K562 (cell line): ENCODE results near the gene PPP1CA. TPM values are rescaled to one million over a fixed set of nuclear protein-coding genes. Genes with fewer than 3 reads are reported as not detected.
A peak's percentile ranks its signal among the peaks of the same experiment; 100 is the strongest.

ENCODE experiments used
- ATAC-seq: fragments of 200-7000 bp; cut with Tn5 transposase; 3 replicates; pipeline ENCODE4 v1.9.1; 2020; ENCODE audit warnings: moderate library complexity
- BruUV-seq: library from RNA; stranded (reverse); fragments of 400-500 nt; replicated peaks from 2 replicates; lab custom pipeline; 2021; lab: Mats Ljungman, UMichigan
- CTCF ChIA-PET: fragments of 300-600 bp; formaldehyde crosslinking; extraction: SDS; loops from one replicate; lab custom pipeline; 2021; ENCODE audit warnings: low intra/inter-chr PET ratio; lab: Yijun Ruan, JAX
- POLR2A ChIA-PET: fragments of 300-600, 350-650 bp; sonication (Branson Sonifier 250); formaldehyde crosslinking; extraction: SDS; loops from one replicate; lab custom pipeline; 2021; ENCODE audit warnings: antibody characterized with exemption, inconsistent platforms; lab: Yijun Ruan, JAX
- DNase-seq, 4 experiments: peaks; one replicate each; pipeline versions ENCODE4 v3.0.0 to v3.0.0-alpha.2; 2011 to 2018; ENCODE audit warnings: low spot score in 3 of 4, mixed read lengths in 3 of 4; ENCODE audit errors: extremely low read depth in 1 of 4
- FAIRE-seq: peaks from 2 replicates; lab custom pipeline; 2011; peaks lifted over from hg19 to GRCh38; lab: Jason Lieb, UNC
- H2AFZ ChIP-seq: 2 replicates; pipeline ENCODE4 v1.6.0; 2011; ENCODE audit warnings: low read depth, low read length, control low read depth, inconsistent platforms
- H3K27ac ChIP-seq: fragments of 200-600 bp; 3 replicates; pipeline ENCODE4 v1.8.0; 2011; ENCODE audit warnings: low read depth, mild to moderate bottlenecking, control low read depth, inconsistent platforms, low read length, moderate library complexity, mixed read lengths; ENCODE audit errors: extremely low read depth
- H3K27me3 ChIP-seq, 2 experiments: fragments of 300-600 bp in 1 of 2; 2 replicates in 1 of 2; 3 replicates in 1 of 2; pipeline versions ENCODE4 v1.6.0 to v1.8.0; 2011; ENCODE audit warnings: inconsistent platforms in 2 of 2, low read length in 2 of 2, mild to moderate bottlenecking in 1 of 2, mixed read lengths in 1 of 2, moderate library complexity in 1 of 2; ENCODE audit not compliant: control insufficient read depth in 2 of 2, insufficient read depth in 2 of 2
- H3K36me3 ChIP-seq: fragments of 300-600 bp; 3 replicates; pipeline ENCODE4 v1.8.0; 2011; ENCODE audit warnings: mild to moderate bottlenecking, low read length, inconsistent platforms; ENCODE audit not compliant: control insufficient read depth, insufficient read depth
- H3K4me1 ChIP-seq, 2 experiments: fragments of 200-600 bp in 1 of 2; replicated peaks in 1 of 2; 2 replicates in 1 of 2; 3 replicates in 1 of 2; pipeline versions ENCODE4 v1.5.1 to v1.8.0; 2011; ENCODE audit warnings: inconsistent platforms in 2 of 2, low read length in 2 of 2, mild to moderate bottlenecking in 1 of 2, mixed read lengths in 1 of 2, moderate library complexity in 1 of 2; ENCODE audit not compliant: control insufficient read depth in 2 of 2, insufficient read depth in 2 of 2
- H3K4me2 ChIP-seq: 2 replicates; pipeline ENCODE4 v1.6.1; 2011; ENCODE audit warnings: low read length, control low read depth, inconsistent platforms, mixed read lengths; ENCODE audit not compliant: insufficient read depth
- H3K4me3 ChIP-seq: fragments of 200-600 bp; sonication (generic), shearing (Covaris generic); 2 replicates; pipeline ENCODE4 v1.5.1; 2016; ENCODE audit warnings: control low read depth, inconsistent platforms
- H3K79me2 ChIP-seq: fragments of 200-600 bp; 3 replicates; pipeline ENCODE4 v1.8.0; 2011; ENCODE audit warnings: low read length, inconsistent platforms; ENCODE audit not compliant: control insufficient read depth, insufficient read depth
- H3K9ac ChIP-seq, 2 experiments: 2 replicates each; pipeline versions ENCODE4 v1.6.0 to v1.6.1; 2011; ENCODE audit warnings: low read depth in 2 of 2, low read length in 2 of 2, control low read depth in 1 of 2, inconsistent platforms in 1 of 2, mild to moderate bottlenecking in 1 of 2, mixed read lengths in 1 of 2; ENCODE audit not compliant: insufficient read depth in 1 of 2
- H3K9me1 ChIP-seq: one replicate; pipeline ENCODE4 v1.6.0; 2011; ENCODE audit warnings: inconsistent platforms, mild to moderate bottlenecking, low read length, moderate library complexity; ENCODE audit not compliant: control insufficient read depth, insufficient read depth
- H3K9me3 ChIP-seq: replicated peaks from 2 replicates; pipeline ENCODE4 v1.5.1; 2011; ENCODE audit warnings: low read depth, low read length, inconsistent platforms; ENCODE audit not compliant: control insufficient read depth, insufficient read depth
- H4K20me1 ChIP-seq: replicated peaks from 2 replicates; pipeline ENCODE4 v1.6.1; 2011; ENCODE audit warnings: low read length, inconsistent platforms, mixed read lengths; ENCODE audit not compliant: control insufficient read depth, insufficient read depth
- ATF2 ChIP-seq: sonication (generic); formaldehyde crosslinking; IDR thresholded peaks from 2 replicates; pipeline ENCODE4 v1.8.1; 2022; ENCODE audit warnings: missing genetic modification reagents
- E2F4 ChIP-seq: sonication (generic); formaldehyde crosslinking; IDR thresholded peaks from 2 replicates; pipeline ENCODE4 v1.8.0; 2022; ENCODE audit warnings: mild to moderate bottlenecking, low read depth, missing genetic modification reagents
- KDM5B ChIP-seq: fragments of 200-600 bp; sonication (generic); IDR thresholded peaks from 2 replicates; pipeline ENCODE4 v1.6.1; 2012; ENCODE audit warnings: low read depth, mild to moderate bottlenecking, moderate library complexity, low read length, control low read depth, inconsistent platforms; ENCODE audit not compliant: insufficient replicate concordance
- ZEB2 ChIP-seq: fragments of 450-650 bp; IDR thresholded peaks from 2 replicates; pipeline ENCODE4 v1.6.1; 2016
- WGBS: fragments of 100-300 bp; shearing (Covaris generic); methylation state at CpG from one replicate; pipeline ENCODE4 v1.1.6; 2016; ENCODE audit warnings: low coverage, mixed read lengths; ENCODE audit not compliant: insufficient coverage; ENCODE audit errors: missing lambda C conversion rate; 5-methylcytosine and 5-hydroxymethylcytosine counted together
- in situ Hi-C: fragments of 300-500 bp; cut with MboI; formaldehyde crosslinking; loops from 4 replicates; pipeline ENCODE4 v1.15.0; 2018; ENCODE audit warnings: inconsistent platforms, mixed read lengths
- intact Hi-C: fragments of 100-400 bp; cut with micrococcal nuclease; formaldehyde crosslinking; loops from 2 replicates; pipeline ENCODE4 v1.14.2; 2022
- polyA plus RNA-seq, 8 experiments: library from polyadenylated mRNA; depleted of rRNA in 4 of 8; stranded (reverse) in 5 of 8; unstranded in 3 of 8; fragments of >200 nt; fragmentation: Nextera tagmentation in 2 of 8; fragmentation: Illumina TruSeq in 1 of 8; extraction: Ambion mirVana in 2 of 8; extraction: Trizol in 1 of 8; gene quantifications; 2 replicates each; pipeline versions ENCODE4 v1.2.1 to v1.2.3, GENCODE V29; 2011 to 2014; ENCODE audit warnings: inconsistent platforms in 1 of 8, missing spikeins in 1 of 8
- total RNA-seq, 7 experiments: library from RNA; depleted of rRNA in 6 of 7; stranded (reverse); fragments of >200 nt in 6 of 7; fragmentation: Illumina TruSeq in 2 of 7; extraction: Trizol in 2 of 7; gene quantifications; 2 replicates each; pipeline versions ENCODE4 v1.2.1 to v1.2.3, GENCODE V29; 2011 to 2021; ENCODE audit warnings: low replicate concordance in 1 of 7
- TF ChIP-seq, protein P1 (sequence below), 3 experiments: fragments of 200-800 bp in 1 of 3; sonication (Bioruptor generic) in 1 of 3; sonication (generic) in 1 of 3; formaldehyde crosslinking in 1 of 3; IDR thresholded peaks; 2 replicates each; pipeline versions ENCODE4 v1.6.1 to v1.8.0; 2016 to 2022; ENCODE audit warnings: mild to moderate bottlenecking in 2 of 3, missing compliant biosample characterization in 2 of 3, missing genetic modification characterization in 2 of 3, missing genetic modification reagents in 1 of 3

The PPP1CA gene
- total and polyA plus RNA-seq, 9 of the 15 experiments (the other 6 are each of a cell fraction or from before 2014, with no cell fraction given) = 18.2 to 242 (median 188) TPM

DNA sequence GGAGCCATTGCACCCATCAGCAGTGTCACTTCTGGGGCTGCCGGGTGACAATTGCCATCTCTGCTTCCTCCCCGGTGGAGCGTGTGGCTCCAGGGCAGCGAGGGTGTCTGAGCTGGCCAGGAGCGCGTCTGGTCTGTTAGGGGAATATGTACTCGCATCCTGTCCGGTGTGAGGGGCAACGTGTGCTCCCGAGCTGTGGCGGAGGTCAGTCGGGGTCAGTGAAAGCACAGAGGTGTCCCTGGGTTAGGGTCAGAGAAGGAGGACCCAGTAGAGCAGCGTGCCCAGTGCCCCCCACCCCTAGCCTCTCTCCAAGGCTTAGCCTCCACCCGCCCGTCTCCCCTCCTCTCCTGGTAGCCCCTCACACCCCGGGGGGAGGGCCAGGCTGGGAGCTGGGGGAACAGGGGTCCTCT is 29.7 kb downstream of the PPP1CA start:
- BruUV-seq = no TSS peak
- peaks cover 39% of the 10 kb centered on the region; the same call in 2 of the 3 replicates for H3K79me2 ChIP-seq
- peak overlapping the region; percentile 44; the same call in 1 of the 2 replicates for H2AFZ ChIP-seq
- ChIA-PET CTCF (interaction anchor here (4.1 kb wide), 1 partner anchor 14 kb away, joined by 21 read pairs; no protein-coding TSS in a partner anchor), POLR2A (interaction anchor here (0.6 to 3.0 kb wide), 7 partner anchors 7 to 85 kb away, joined by 3 to 10 read pairs (median 5); partner anchors contain the start of gene POLD4)
- peak overlapping the region; percentile 34 to 95; a peak in 3 of 4 replicates for H3K9ac ChIP-seq
- WGBS = 44% methylated on average over 10 of the region's 16 CpGs
- in situ Hi-C loops (no loop called here), intact Hi-C loops (no loop called here)
- H3K36me3 ChIP-seq = no peaks in the 10 kb centered on the region
- no peaks in the 10 kb centered on the region for H4K20me1 ChIP-seq
- no peak for ATAC-seq
- peaks cover 55 to 71% of the 10 kb centered on the region in 2 experiments for H3K4me1 ChIP-seq
- DNase-seq = no peak
- FAIRE-seq = no peak
- no peaks in the 10 kb centered on the region for H3K27me3 ChIP-seq
- no peaks in the 10 kb centered on the region for H3K9me3 ChIP-seq
- TF ChIP-seq ATF2 (CRISPR knock-in tag) = no peak
- peak; percentile 28 for TF ChIP-seq KDM5B
- peak; percentile 69; the same call in 1 of the 2 replicates for TF ChIP-seq E2F4
- TF ChIP-seq, protein P1, sequence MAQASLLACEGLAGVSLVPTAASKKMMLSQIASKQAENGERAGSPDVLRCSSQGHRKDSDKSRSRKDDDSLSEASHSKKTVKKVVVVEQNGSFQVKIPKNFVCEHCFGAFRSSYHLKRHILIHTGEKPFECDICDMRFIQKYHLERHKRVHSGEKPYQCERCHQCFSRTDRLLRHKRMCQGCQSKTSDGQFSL (CRISPR knock-in tag; IDR thresholded peaks at IDR 0.05) = 0 out of 2 replicates have a peak, but pooled peaks have one; percentile 48
- TF ChIP-seq, protein P1 (tag; IDR thresholded peaks at IDR 0.05) = no peak
- TF ChIP-seq ZEB2 = 0 out of 2 replicates have a peak, but pooled peaks have one; percentile 2
- H3K9me1 ChIP-seq = no peaks in the 10 kb centered on the region
- peak overlapping the region; percentile 60 for H3K4me2 ChIP-seq
- peak overlapping the region; percentile 67 for H3K27ac ChIP-seq
- peak overlapping the region; percentile 96 for H3K4me3 ChIP-seq
